Right lobe of liver (tissue), 4 donors: ENCODE data around the gene IGLL5.

ENCODE experiments used
- POLR2A ChIP-seq: fragments of 450-650 bp; IDR thresholded peaks from one replicate; pipeline ENCODE4 v1.6.1; 2017; ENCODE audit warnings: antibody characterized with exemption, mild to moderate bottlenecking
- TF ChIP-seq, protein P1 (sequence below), 4 donors: fragments of 200-600 bp in 3 of 4; fragments of 450-650 bp in 1 of 4; IDR thresholded peaks; one replicate each; pipeline versions ENCODE4 v1.5.1 to v1.8.0; 2016 to 2022; ENCODE audit warnings: antibody characterized with exemption in 4 of 4, mild to moderate bottlenecking in 2 of 4
- donor health status: DM: no; HTN: no; CAD: no.
- donor health status: DM: no; HTN: no; CAD: no.
- donor health status: DM: no; HTN: yes; CAD: no.

GRCh38 chr22:22887621-22888503 is at the start of gene IGLL5:
- TF ChIP-seq, protein P1, sequence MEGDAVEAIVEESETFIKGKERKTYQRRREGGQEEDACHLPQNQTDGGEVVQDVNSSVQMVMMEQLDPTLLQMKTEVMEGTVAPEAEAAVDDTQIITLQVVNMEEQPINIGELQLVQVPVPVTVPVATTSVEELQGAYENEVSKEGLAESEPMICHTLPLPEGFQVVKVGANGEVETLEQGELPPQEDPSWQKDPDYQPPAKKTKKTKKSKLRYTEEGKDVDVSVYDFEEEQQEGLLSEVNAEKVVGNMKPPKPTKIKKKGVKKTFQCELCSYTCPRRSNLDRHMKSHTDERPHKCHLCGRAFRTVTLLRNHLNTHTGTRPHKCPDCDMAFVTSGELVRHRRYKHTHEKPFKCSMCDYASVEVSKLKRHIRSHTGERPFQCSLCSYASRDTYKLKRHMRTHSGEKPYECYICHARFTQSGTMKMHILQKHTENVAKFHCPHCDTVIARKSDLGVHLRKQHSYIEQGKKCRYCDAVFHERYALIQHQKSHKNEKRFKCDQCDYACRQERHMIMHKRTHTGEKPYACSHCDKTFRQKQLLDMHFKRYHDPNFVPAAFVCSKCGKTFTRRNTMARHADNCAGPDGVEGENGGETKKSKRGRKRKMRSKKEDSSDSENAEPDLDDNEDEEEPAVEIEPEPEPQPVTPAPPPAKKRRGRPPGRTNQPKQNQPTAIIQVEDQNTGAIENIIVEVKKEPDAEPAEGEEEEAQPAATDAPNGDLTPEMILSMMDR (IDR thresholded peaks at IDR 0.05): no peak
- no peak for TF ChIP-seq POLR2A
